Measurements from ENCODE around the gene ALDOA.

Gene ALDOA

DNA sequence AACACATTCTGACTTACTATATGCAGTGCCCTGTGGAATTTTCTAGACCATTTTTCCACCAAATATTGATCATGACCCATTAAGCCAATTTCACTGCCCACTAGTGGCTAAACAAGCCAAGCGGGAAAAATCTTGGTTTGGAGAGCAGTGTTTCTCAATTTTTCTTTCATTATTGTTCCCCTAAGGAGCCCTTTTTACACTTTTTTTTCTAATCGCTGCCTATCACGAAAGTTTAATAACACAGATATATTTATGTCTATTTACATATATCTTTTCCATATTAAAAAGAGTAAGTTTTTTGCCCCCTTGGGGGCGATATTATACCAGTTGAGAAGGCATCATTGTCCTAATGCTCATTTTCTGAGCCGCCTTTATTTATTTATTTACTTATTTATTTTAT is 23.7 kb upstream of the ALDOA start:
- DNase-seq (ENCODE audit: low read depth, low spot score) = no peak

DNA sequence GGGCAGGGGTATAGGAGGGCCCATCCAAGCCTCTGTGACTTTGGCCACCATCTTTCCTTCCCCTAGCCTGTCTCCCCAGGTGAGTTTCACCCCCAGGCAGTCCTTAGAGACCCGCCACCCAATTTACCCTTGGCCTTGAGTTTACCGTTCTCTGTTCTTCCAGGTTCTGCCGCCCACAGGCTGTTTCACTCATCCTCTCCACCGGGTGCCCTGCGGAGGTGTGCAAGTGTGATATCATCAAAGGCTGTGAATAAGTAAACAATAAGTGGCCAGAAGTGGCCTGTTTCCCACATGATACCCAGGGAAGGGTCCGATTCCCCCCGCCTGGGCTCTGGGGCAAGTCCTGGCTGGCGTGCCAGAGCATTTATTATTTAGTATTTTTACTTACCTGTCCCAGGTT is 19.4 kb upstream of the ALDOA start:
- no peak for DNase-seq (ENCODE audit: low read depth, low spot score)

DNA sequence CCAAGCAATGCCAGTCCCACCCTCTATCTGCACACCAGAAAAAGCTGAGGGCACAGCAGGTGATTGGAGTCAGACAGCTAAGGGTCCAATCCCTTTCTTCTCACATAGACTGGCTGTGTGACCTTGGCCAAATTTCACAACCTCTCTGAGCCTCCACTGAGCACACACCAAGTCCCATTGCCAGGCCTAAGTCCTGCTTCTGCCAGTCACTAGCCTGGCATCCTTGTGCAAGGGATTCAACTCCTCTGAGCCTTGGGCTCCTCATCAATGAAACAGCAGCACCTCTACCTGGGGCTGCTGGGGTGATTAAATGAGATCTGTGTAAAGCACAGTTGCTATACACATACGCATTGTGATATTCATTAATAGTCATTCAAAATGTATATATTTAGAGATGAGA is 19.0 kb upstream of the ALDOA start:
- no peak for DNase-seq (ENCODE audit: low read depth, low spot score)

DNA sequence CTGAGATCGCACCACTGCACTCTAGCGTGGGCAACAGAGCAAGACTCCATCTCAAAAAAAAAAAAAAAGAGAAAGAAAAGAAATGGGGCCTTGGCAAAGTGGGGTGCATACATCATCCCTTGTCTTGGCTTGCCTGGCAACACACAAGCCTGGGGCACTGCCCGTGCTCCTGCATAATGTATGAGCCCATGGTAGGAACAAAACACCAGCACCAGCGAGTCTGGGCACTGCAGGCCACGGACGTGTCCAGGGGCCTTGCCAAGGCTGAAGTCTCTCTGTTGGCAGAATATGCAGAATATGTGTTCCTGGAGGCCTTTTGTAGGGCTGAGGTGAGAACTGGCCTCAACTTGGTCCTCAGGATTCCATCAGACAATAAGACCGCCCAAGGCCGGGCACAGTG is 15.7 kb upstream of the ALDOA start:
- DNase-seq (ENCODE audit: low read depth, low spot score) = no peak

GRCh38 chr16:30051518-30051917 is 14.0 kb upstream of the ALDOA start:
- no peak for DNase-seq (ENCODE audit: low read depth, low spot score)

GRCh38 chr16:30052671-30053372 is 12.7 kb upstream of the ALDOA start:
- peak; percentile 81 for DNase-seq (ENCODE audit: low read depth, low spot score)

DNA sequence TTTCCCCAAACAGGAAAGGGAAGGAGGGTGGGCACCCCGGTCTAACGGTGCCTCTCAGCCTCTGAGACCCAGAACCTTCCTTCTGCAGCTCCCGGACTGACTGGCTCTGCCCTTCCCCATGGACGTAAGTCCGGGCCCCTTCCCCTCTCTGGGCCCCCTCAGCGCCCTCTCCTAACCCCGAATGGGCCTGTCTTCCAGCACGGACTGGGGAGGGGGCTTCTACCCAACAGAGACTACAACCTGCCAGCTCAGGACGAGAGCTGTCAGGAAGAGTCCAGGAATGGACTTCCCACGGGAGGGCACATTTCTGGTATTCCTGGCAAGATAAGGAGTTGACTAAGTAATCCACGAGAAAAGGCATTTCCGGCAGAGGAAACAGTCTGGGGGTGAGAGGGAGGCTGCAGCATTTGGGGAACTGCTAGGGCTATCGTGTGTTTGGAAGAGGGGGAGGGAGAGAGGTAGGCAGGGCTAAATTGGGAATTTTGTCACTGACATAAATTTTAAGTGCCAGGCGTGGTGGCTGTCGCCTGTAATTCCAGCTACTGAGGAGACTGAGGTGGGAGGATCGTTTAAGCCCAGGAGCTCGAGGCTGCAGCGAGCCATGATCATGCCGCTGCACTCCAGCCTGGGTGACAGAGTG is 12.1 kb upstream of the ALDOA start:
- no peak for DNase-seq (ENCODE audit: low read depth, low spot score)

DNA sequence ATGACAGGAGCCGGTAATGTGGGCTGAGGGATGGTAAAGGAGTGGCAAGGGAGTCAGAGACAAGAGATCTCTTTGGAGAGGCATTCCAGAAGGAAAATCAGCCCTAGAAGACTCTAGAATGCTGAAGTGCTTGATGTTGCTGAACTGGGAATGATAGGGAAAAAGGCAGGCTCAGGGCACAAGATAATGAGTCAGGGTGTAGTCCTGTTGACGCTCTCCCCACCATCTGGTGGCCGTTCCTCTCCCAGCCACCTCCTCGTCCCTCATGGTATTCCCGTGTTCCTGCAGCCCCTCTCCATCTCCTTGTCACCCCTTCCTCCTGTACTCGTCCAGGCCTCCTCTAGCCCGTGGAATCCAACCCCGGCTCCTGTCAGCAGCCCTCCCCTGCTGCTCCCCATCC is 11.1 kb upstream of the ALDOA start:
- DNase-seq (ENCODE audit: low read depth, low spot score) = no peak

DNA sequence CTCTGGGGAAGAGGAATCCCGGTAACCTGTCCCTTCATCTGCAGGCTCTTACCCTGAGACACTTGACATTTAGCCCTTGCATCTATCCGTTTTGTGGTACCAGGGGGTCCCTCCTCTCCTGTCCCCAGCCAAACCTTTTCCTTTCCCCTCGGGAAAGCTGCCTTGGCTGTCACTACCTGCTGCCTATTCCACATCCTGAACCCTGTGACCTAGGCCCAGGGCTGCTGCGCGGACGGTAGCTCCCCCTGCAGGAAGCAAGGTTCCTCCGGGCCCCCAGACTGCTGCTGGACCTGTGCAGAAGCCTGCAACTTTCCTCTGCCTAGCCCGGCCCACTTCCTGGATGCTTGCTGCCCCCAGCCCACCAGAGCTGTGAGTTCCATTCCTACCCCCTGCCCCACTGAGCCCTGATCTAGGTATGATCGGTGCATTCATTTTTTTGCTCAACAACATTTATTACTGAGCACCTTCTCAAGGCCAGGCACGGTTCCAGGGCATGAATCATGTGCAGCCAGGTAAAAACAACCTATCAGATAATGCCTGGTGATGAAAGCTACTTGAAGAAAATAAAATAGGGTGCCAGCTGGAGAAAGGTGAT is 10.5 kb upstream of the ALDOA start:
- DNase-seq (ENCODE audit: low read depth, low spot score) = no peak

DNA sequence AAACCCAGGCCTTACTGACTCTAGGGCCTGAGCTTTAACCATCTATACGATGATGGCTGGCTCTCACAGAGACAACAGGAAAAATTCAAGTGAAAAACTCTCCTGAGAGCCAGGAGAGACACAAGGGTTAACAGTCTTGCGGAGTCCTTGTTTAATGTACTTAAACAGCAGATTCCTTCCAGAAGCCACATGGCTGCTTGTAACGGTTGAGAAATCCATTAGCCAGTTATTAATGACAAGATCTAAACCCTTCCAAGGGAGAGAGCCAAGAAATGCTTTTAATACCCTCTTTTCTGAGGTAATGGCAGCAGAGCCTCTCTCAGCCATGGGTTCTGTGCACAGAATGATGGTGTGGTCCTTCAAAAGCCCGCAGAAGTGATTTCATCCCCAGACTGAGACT is 5.2 kb upstream of the ALDOA start:
- DNase-seq (ENCODE audit: low read depth, low spot score) = no peak

DNA sequence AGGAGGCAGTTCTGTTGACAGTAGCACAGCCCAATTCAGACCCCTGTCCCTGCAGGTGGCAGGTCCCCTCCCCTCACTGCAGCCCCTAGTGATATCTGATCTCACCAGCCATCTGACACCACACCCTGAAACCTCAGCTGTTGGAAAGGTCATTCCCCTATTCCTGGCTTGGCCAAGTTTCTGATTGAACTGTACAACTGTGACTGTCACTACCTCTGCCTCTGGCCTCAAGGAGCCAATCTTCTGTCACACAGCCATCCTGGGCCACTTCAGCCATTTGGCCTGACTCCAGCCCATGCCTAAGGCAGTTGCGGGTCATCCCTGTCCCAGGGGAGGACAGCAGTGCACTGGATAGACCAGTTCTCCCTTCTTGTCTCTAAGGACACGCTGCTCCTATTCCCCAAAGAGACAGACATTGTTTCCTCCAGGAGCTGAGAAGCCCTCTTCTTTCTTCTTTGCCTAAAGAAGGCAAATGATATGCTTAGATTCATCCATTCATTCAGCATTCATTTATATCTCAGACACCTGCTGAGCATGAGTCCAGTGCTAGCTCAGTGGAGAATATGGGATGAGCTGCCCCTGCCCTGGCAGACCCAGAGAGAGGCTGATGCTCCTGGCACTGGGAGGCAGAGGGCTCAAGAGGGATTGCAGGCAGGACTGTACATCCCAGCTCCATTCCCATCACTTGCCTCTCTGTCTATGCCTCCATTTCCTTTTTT is 4.6 kb upstream of the ALDOA start:
- DNase-seq (ENCODE audit: low read depth, low spot score) = no peak

DNA sequence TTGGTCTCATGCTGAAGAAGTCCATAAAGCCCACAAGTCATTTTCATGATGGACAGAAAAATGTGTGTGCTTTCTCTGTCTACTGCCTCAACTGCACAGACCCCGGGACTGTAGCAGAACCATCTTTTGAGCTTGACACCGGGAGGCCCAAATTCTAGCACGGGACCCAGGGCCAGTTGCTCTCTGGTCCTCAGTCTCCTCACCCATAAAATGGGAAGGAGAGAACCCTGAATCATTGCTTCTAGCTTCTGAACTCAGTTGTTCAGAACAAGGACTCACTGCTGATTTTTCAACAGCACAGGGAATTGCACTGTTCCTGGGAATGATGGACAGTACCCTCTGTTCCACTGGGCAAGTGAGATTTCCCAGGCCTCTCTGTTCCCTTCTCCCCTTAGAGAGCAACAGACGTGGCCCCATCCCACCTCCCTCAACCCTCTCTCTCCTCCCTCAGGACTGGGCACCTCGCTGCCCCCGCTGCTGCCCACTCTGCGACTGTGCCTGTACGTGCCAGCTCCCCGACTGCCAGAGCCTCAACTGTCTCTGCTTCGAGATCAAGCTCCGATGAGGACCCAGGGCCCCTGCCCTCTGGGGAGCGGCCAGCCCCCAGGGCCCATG is 2.2 kb upstream of the ALDOA start:
- DNase-seq (ENCODE audit: low read depth, low spot score) = no peak

GRCh38 chr16:30063893-30064728 is 1.4 kb upstream of the ALDOA start:
- DNase-seq (ENCODE audit: low read depth, low spot score) = peak; percentile 45

GRCh38 chr16:30064729-30065101 is 845 bp upstream of the ALDOA start:
- DNase-seq (ENCODE audit: low read depth, low spot score) = no peak

DNA sequence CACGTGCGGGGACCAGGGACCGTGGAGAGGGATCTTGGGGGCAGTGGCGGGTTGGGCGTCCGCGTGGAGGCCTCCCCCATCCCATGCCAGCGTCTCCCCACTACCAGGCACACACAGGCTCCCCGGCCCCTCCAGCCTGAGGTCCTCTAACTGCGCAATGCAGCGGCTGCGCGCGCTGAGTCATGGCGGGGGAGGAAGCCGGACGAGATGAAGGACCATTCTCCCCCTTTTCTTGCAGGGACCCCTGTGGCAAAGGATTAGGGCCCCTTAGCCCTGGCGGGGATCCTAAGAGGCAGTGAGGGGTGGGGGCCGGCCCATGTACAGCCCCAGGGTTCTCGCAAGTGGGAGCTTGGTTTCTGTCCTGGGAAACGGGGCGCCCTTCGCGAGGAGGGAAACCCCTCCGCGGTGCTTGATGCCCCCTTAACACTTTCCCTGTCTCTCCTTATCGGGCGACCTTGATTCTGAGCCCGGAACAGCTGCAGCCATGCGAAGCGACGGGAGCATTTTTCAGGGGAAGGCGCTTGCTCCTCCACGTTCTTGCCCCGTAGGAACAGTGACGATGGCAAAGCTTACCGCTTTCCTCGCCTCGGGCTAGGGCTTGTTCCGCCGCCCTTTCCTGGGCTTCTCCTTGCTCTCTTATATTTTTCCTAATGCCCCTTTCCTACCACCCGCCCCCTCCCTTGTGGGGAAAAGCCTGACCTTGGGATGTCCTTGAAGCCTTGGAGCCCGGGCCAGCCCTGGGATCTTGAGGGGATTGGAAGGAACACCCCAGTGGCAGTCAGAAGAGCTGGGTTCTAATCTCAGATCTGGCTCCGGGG is 592 bp downstream of the ALDOA start:
- DNase-seq (ENCODE audit: low read depth, low spot score) = no peak

DNA sequence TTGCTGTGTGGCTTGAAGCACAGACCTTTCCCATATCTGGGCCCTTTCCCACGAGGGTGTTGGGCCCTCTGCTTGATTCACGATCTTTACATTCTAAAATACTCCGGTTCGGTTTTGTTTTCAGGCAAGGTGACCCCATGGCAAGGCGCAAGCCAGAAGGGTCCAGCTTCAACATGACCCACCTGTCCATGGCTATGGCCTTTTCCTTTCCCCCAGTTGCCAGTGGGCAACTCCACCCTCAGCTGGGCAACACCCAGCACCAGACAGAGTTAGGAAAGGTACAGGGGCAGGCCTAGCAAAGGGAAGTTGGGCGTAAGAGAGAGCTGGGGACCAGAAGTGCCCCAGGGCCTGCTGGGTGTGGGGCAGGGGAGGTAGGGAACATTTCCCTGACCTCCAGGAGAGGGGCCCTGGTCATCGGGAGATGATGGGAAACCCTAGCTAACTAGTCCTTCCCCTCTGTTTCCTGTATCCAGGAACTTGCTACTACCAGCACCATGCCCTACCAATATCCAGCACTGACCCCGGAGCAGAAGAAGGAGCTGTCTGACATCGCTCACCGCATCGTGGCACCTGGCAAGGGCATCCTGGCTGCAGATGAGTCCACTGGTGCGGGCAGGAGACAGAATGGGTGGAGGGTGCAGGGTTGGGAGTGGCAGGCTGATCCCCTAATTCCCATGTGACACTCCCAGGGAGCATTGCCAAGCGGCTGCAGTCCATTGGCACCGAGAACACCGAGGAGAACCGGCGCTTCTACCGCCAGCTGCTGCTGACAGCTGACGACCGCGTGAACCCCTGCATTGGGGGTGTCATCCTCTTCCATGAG is 1.4 kb downstream of the ALDOA start:
- no peak for DNase-seq (ENCODE audit: low read depth, low spot score)

DNA sequence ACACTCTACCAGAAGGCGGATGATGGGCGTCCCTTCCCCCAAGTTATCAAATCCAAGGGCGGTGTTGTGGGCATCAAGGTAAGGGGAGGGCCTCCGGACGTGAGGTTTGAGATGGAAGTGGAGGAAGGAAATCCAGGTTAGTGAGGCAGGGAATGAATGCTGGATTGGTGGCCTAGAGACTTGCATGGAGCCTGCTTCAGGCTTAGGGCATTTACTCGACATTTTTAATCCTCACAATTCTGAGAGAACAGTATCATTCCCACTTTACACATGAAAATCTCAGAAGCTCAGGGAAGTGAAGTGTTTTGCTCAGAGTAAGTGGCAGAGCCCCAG is 2.0 kb downstream of the ALDOA start:
- no peak for DNase-seq (ENCODE audit: low read depth, low spot score)

GRCh38 chr16:30068333-30068732 is 2.8 kb downstream of the ALDOA start:
- DNase-seq (ENCODE audit: low read depth, low spot score) = no peak

- DNase-seq (ENCODE audit: low read depth, low spot score) = no peak
These were observed 3.4 kb downstream of the ALDOA start for GRCh38 chr16:30068750-30069610.

Data from activated CD4-positive, CD25-positive, alpha-beta regulatory T cell treated with anti-CD3 and anti-CD28 coated beads, Interleukin-2, amount 50 U/mL, for 16 hours (primary cell).